GM18505 (cell line): ENCODE data around the gene TFAP2A.
A peak's percentile ranks its signal among the peaks of the same experiment; 100 is the strongest.

Experiments
- ATAC-seq: cut with Tn5 transposase; IDR thresholded peaks from one replicate; pipeline ENCODE4 v1.9.1; 2021; ENCODE audit not compliant: unreplicated experiment
- POLR2A ChIP-seq: IDR thresholded peaks from 4 replicates; pipeline ENCODE4 v1.6.1; 2011; ENCODE audit warnings: borderline replicate concordance; ENCODE audit not compliant: insufficient read depth, insufficient read length; ENCODE audit errors: extremely low read depth

TFAP2A gene

GRCh38 chr6:10413850-10414738 lies 780 bp downstream of the TFAP2A start:
- TF ChIP-seq POLR2A = no peak
- ATAC-seq = no peak

DNA sequence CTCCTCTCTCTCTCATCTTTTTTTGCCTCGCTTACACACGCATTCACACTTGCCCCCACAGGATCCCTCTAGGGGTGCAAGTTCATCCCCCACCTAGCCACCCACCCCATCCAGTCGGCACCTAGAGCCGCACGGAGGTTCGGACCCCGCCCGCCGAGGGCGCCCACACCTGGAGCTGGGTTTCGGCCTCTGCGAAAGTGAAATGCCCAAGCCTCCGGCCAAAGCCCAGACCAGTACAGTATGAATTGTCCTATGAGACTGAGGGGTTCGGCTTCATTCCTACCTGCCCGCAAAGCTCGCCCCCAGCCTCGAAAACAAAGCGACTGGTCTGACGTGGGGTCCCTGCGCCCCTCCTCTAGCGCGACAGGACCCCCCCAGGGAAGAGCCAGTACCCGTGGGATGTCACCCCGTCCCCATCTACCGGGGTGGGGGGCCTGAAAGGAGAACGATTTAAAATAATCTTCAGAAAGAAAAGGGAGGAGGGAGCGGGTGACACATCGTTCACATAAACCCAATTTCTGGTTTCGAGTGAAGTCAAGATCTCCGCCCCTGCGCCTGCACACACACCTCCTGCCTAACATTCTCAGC lies 1.5 kb downstream of the TFAP2A start:
- ATAC-seq = no peak

GRCh38 chr6:10412461-10413261 lies 2.2 kb downstream of the TFAP2A start:
- peak; percentile 17 for ATAC-seq

More for the DNA sequence above, 1.5 kb downstream of the TFAP2A start:
- TF ChIP-seq POLR2A = no peak

GRCh38 chr6:10411971-10412460 lies 2.9 kb downstream of the TFAP2A start:
- peak; percentile 53 for ATAC-seq
- peak; percentile 18 for TF ChIP-seq POLR2A

More at GRCh38 chr6:10412461-10413261, 2.2 kb downstream of the TFAP2A start:
- TF ChIP-seq POLR2A = no peak

DNA sequence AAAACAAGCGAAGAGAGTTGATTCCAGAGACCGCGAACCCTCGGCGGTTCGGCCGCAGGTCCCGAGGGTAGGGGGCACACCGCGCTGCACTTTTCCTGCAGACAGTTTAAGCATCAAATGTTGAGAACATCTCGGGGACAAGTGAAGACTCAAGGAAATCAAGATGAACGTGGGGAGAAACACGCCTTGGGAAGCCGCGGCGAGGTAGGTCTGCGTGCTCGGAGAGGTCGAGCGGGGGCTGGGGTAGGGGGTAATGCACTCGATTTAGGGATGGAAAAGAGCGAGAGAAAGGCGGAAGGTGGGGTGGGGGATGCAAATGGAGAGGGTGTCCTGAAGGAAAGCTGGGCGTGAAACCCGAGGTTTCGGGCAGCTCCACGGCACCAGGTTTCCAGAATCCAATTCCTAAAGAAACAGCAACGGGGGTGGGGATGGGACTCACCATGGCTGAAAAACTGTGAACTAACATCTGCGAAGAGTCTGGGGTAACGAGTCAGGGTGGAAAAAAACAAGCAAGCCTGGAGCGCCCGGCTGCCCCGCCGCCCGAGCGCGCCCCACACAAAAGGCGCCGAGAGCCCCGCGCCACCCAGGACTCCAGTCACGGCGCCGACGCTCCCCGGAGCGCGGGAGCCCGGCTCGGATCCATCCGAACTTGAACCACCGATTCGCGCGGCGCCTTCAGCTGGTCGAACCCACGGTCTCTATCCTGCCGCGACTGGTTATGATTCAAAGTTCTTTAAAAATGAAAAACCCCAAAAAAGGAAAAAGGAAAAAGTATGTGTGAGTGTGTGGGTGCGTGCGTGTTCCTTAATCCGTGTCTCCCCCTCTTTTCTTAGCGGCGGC lies 3.5 kb downstream of the TFAP2A start:
- no peak for TF ChIP-seq POLR2A
- peak; percentile 9 for ATAC-seq

GRCh38 chr6:10410207-10411050 lies 4.4 kb downstream of the TFAP2A start:
- TF ChIP-seq POLR2A = no peak

DNA sequence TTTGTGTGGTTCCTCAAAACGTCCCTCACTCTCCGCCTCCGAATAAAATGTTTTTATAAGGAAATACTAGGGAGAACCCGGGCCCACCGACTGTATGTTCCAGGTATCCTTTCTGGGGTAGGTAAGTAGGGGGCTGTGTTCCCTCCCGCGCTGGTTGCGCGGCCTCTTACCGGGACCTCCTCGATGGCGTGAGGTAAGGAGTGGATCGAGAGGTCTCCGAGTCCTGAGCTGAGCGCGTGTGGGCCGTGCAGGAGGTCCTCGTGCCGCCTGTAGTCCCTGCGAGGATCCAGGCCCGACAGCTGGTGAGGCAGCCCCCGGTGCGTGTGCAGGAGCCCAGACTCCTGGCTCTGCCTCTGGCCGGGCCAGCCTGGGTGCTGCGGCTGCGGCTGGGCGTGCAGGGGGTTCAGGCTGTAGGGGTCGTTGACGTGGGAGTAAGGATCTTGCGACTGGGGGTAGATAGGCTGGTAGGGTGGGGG lies 5.1 kb downstream of the TFAP2A start:
- no peak for TF ChIP-seq POLR2A
- no peak for ATAC-seq

More at GRCh38 chr6:10410207-10411050, 4.4 kb downstream of the TFAP2A start:
- ATAC-seq = no peak

GRCh38 chr6:10409233-10409721 lies 5.6 kb downstream of the TFAP2A start:
- no peak for TF ChIP-seq POLR2A
- ATAC-seq = no peak

- no peak for TF ChIP-seq POLR2A
- no peak for ATAC-seq
Measured at GRCh38 chr6:10408457-10408856, 6.4 kb downstream of the TFAP2A start.

DNA sequence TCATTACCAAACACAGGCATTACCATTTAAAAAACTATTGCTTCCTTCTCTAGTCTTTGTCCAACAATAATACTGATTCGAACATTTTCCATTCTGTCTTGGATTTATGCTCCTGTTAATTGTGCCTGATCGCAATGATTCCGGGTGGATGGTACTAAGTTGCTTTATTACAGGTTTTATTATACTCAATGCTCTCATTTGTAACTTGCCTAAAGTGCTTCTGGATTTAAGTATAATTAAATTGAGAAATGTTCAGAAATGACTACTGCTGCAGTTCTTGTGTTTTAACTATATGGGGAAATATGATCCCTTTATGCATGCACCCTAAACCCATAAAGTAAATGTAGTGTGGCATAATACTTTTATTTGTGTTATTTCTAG lies 7.2 kb downstream of the TFAP2A start:
- ATAC-seq = no peak
- no peak for TF ChIP-seq POLR2A

- TF ChIP-seq POLR2A = no peak
- no peak for ATAC-seq
Measured at GRCh38 chr6:10407018-10407673, 7.7 kb downstream of the TFAP2A start.
